ENCODE measurements around the gene TUFM.

DNA sequence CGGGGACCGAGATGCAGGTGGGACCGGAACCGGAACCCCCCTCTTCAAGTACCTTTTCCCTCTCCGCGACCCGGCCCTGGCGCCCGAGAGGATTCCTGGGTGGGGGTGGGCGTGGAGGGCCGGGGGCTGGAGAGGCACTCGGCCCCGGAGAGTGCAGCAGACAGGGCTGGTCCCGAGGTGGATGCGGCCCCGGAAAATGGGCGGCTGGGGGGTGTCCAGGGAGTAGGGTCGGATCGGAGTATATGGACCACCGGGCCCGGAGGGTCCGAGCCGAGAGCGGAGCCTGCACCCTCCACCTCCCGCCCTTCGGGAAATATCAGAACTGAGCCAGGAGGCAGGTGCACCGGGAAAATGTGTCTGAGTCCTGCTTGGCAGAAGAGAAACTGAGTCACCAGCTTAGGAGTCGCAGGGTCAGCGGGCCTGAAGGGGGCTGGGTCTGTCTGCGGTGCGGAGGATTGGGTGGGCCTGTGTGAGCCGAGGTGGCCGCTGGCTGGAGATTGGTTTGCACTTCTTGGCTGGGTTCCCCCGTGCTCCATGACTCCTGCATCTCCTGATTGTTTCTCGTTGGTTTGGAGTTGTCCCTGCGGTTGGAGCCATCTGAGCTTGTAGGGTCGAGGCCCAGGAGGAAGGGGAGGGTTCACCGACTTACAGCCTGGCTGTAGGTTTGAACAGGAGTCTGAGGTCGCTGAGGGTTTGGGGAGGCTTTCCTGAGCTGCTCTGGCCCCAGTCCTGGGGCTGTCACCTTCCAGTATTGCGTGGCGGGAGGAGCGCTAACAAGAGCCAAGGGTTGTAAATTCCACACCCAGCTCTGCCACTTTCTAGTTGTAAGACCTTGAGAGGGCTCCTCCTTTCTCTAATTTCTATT lies 18.0 kb upstream of the TUFM start:
- TF ChIP-seq, protein P1, sequence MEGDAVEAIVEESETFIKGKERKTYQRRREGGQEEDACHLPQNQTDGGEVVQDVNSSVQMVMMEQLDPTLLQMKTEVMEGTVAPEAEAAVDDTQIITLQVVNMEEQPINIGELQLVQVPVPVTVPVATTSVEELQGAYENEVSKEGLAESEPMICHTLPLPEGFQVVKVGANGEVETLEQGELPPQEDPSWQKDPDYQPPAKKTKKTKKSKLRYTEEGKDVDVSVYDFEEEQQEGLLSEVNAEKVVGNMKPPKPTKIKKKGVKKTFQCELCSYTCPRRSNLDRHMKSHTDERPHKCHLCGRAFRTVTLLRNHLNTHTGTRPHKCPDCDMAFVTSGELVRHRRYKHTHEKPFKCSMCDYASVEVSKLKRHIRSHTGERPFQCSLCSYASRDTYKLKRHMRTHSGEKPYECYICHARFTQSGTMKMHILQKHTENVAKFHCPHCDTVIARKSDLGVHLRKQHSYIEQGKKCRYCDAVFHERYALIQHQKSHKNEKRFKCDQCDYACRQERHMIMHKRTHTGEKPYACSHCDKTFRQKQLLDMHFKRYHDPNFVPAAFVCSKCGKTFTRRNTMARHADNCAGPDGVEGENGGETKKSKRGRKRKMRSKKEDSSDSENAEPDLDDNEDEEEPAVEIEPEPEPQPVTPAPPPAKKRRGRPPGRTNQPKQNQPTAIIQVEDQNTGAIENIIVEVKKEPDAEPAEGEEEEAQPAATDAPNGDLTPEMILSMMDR (IDR thresholded peaks at IDR 0.05) = no peak
- TF ChIP-seq POLR2A (IDR thresholded peaks at IDR 0.05) = no peak
